NCI-H1092 treated with DMSO at 0.1 percent for 48 hours (cell line): ENCODE data around the gene ARID4B.
A peak's percentile ranks its signal among the peaks of the same experiment; 100 is the strongest.
"Not testable (repeated sequence)": the region's sequence is repeated elsewhere in the genome, so short reads cannot be mapped to it uniquely, and the experiment has no call there.

Experiments
- DNase-seq: peaks from one replicate; lab custom pipeline; 2025; lab: John Stamatoyannopoulos, UW

The ARID4B gene

GRCh38 chr1:235268379-235269125 is 59.4 kb downstream of the ARID4B start:
- DNase-seq = no peak

DNA sequence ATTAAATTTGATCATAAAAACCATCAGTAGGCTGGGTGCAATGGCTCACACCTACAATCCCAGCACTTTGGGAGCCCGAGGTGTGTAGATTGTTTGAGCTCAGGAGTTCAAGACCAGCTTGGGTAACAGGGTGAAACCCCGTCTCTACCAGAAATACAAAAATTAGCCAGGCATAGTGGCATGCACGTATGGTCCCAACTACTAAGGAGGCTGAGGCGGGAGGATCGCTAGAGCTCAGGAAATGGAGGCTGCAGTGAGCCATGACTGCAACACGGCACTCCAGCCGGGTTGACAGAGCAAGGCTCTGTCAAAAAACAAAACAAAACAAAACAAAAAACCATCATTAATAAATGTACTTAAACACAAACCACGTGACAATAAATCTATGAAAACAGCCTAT is 61.0 kb downstream of the ARID4B start:
- DNase-seq = no peak

DNA sequence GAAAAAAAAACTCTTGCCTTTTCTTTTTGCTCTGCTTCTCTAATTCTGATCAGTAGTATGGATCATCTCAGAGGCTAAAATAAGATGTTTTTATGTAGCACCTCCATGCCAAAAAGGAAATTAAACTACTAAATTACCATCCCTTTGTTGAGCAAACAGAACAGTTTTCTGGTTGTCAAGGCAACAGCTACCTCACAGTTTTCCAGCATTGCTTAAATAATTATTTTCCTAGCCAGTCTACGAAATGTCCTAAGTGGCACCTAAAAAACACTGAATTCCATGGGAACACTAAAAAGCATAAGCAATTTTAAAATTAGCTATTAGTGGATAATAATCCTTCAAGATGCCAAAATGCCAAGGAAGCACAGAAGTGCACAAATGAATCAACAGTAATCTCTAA is 61.7 kb downstream of the ARID4B start:
- no peak for DNase-seq

DNA sequence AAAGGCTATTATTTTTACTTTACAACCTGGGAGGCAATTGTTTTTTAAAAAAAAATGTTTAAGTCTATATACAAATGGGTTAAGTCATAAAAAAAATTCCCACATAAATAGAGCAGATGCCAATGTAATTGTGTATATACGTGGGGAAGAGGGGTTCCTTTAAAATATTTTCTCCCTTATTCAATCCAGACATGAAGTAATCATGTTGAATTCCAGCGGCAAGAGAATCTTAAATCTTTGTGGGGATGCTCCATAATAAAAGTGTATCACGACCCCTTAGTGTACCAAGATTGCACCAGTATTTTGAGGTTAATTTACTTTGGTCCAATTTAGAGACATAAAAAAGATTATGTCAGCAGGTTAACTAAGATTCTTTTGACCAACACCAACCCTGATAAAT is 62.1 kb downstream of the ARID4B start:
- DNase-seq = no peak

- DNase-seq = no peak
Observed at GRCh38 chr1:235264327-235264726, 63.7 kb downstream of the ARID4B start.

DNA sequence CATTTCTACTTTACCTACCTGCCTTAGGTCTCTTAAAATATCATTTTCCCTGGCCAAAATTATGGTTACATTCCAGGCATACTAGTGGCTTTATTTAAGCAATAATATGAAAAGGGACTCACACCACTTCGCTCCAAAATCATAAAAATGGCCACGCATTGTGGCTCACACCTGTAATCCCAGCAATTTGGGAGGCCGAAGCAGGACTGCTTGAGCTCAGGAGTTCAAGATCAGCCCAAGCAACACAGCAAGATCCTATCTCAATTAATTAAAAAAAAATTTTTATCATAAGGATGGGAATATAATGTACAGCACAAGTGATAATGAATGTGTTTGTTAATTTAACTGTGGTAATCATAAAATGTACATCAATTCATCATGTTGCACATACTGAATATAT is 65.4 kb downstream of the ARID4B start:
- DNase-seq = no peak

DNA sequence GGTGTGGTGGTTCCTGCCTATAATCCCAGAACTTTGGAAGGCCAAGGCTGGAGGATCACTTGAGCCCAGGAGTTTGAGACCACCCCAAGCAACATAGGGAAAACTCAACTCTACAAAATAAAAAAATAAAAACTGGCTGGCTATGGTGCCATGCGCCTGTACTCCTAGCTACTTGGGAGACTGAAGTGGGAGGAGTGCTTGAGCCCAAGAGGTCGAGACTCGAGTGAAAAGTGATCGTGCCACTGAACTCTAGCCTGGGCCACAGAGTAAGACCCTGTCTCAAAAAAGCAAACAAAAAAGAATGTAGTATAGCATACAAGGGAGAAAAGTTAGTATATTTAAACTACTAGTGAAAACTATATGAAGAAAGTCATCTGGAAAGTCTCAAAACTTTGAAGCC is 66.7 kb downstream of the ARID4B start:
- no peak for DNase-seq

DNA sequence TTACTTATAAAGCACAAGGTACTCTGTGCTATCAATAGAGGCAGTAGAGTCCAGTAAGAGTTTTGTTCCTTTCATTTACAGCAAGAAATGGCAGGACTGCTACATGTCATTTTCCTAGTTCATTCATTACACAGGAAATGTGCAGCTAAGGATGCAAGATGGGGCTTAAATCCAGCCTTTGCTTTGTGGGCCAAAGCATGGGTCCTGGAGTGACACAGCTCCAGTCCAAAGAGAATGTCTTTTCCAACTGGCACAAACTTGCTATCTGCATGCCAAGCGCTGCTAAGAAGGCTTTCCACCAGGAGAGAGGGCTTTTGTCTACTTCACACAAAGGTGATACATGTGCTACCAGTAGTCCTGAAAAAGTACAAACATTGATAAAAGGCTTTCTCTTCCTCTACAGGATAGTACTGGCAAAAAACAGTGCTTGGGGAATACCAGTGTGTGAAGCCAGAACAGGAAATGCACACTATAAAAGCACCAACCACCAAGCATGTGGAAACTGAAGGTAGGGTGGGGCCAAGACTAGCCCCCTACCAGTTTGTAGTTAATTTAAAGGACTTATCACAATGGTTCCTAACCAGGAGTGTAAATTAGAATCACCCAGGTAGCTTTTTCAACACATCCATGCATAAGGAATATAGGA is 68.7 kb downstream of the ARID4B start:
- DNase-seq = no peak

DNA sequence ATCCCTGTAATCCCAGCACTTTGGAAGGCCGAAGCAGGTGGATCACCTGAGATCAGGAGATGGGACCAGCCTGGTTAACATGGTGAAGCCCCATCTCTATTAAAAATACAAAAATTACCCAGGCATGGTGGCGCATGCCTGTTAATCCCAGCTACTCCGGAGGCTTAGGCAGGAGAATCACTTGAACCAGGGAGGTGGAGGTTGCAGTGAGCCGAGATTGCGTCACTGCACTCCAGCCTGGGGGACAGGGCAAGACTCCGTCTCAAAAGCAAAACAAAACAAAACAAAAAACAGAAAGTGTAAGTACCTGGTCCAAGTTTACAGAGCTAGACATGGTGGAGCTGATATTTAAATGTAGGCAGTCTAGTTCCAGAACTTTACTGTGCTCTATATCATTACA is 69.9 kb downstream of the ARID4B start:
- not testable (repeated sequence) for DNase-seq

- no peak for DNase-seq
Observed at GRCh38 chr1:235254721-235255120, 73.3 kb downstream of the ARID4B start.

DNA sequence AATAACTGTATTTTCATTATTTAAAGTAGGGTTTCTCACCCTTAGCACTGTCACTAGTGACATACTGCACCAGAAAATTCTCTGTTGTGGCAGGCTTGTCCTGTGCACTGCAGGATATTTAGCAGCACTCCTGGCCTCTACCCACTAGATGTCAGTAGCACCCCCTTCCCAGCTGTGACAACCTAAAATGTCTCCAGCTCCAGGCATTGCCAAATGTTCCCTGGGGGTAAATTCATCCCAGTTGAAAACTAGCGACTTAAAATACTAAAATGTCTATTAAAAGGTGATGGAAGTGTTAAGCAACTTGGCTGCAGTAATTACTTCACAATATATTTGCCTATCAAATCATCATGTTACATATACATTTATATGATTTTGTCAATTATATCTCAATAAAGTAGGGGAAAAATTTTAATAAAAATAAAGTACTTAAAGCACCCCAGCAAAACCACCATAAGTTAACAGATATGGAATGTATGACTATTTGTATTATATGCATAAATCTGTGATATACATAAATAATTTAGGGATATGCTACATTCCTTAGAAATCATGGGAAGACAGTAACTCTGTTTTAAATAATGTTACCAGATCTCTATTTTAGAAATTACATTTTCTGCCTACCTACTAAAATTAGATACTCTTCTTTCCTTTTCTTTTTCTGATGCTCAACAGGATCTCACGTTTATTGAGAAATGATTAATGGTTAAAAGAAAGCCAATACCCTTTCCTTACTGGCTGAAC is 74.6 kb downstream of the ARID4B start:
- peak; percentile 66 for DNase-seq

GRCh38 chr1:235250430-235250829 is 77.5 kb downstream of the ARID4B start:
- no peak for DNase-seq

- no peak for DNase-seq
Observed at GRCh38 chr1:235246022-235246948, 81.7 kb downstream of the ARID4B start.

DNA sequence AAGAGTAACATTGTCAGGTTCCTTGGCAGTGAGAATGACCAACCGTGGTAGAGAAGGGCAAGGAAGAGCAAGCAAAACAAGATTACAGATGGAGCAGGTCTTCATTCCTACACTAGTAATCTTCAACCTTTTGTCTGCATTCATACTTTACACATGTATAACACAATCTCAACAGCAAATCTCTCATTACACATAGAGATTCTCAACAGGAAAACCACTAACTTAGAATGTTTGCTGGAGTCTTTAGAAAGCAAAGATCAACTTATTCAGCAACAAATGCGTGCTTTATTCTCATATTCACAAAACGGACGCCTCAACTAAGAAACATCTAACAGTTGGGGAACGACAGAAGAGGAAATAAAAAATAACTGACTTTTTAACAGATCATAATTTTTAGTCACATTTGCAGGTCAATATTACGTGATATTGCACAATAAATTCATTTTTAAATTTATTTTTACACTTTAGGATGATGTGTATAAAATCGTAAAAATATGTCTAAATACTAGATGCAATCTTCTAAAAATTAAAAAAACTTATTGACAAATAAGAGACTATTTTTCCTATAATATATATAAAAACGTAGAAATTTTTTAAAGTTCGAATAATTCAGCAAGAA is 82.9 kb downstream of the ARID4B start:
- no peak for DNase-seq

- DNase-seq = no peak
Observed at GRCh38 chr1:235240960-235241359, 87.0 kb downstream of the ARID4B start.

DNA sequence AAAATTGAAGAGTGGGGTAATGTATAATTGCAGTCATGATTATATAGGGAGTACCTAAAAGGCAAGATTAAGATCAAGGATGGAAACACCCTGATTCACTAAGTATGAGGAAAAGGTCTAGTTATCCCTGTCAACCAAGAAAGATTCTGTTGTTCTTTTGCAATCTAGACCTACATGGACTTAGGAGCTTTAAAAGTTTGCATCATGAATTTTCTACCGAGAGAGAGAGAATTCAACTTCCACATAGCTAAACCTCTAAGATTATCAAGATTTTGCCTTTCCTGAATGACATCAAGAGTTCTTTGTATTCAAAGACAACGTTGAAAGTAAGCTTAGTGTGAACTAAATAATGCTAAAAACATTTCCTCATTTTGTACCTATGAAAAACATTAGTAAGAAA is 88.1 kb downstream of the ARID4B start:
- DNase-seq = no peak

GRCh38 chr1:235238558-235238957 is 89.4 kb downstream of the ARID4B start:
- no peak for DNase-seq

GRCh38 chr1:235236128-235236527 is 91.9 kb downstream of the ARID4B start:
- no peak for DNase-seq

GRCh38 chr1:235229868-235230267 is 98.1 kb downstream of the ARID4B start:
- no peak for DNase-seq

GRCh38 chr1:235227414-235227813 is 100.6 kb downstream of the ARID4B start:
- no peak for DNase-seq

- no peak for DNase-seq
Observed at GRCh38 chr1:235226933-235227332, 101.0 kb downstream of the ARID4B start.

DNA sequence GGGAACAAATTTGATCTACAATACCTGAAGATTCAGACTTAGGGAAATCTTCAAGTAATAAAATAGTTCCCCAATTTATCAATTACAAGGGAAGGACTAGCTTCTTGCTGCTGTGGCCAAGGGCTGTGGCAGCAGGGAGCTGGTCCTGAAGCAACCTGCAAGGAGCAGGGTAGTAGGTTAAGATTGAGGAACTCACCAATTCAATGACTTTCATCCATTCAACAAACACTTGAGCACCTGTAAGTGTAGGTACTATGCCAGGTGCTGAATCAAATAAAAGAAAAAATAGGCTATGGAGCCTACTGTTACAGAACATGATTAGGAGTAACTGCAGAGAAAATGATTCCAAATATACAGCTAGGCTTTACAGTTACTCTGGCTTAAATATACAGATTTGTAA is 102.7 kb downstream of the ARID4B start:
- DNase-seq = no peak
